SU-DHL-6 (cell line): Measurements from ENCODE around the gene PLPP3.

ENCODE experiments used
- EZH2phosphoT487 ChIP-seq: fragments of 200-600 bp; sonication (generic), shearing (Covaris generic); conservative IDR thresholded peaks from 2 replicates; pipeline ENCODE4 v1.6.1; 2018; ENCODE audit warnings: mild to moderate bottlenecking, antibody characterized with exemption, low read length, moderate library complexity, mixed read lengths
- TF ChIP-seq, protein P1 (sequence below): fragments of 200-600 bp; sonication (generic); IDR thresholded peaks from one replicate; pipeline ENCODE4 v1.5.1; 2017; ENCODE audit warnings: antibody characterized with exemption, mild to moderate bottlenecking, low read length, moderate library complexity; ENCODE audit not compliant: insufficient read depth, poor library complexity, severe bottlenecking

GRCh38 chr1:56511364-56511763, 68.0 kb downstream of the PLPP3 start:
- TF ChIP-seq, protein P1, sequence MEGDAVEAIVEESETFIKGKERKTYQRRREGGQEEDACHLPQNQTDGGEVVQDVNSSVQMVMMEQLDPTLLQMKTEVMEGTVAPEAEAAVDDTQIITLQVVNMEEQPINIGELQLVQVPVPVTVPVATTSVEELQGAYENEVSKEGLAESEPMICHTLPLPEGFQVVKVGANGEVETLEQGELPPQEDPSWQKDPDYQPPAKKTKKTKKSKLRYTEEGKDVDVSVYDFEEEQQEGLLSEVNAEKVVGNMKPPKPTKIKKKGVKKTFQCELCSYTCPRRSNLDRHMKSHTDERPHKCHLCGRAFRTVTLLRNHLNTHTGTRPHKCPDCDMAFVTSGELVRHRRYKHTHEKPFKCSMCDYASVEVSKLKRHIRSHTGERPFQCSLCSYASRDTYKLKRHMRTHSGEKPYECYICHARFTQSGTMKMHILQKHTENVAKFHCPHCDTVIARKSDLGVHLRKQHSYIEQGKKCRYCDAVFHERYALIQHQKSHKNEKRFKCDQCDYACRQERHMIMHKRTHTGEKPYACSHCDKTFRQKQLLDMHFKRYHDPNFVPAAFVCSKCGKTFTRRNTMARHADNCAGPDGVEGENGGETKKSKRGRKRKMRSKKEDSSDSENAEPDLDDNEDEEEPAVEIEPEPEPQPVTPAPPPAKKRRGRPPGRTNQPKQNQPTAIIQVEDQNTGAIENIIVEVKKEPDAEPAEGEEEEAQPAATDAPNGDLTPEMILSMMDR = no peak
- no peak for TF ChIP-seq EZH2phosphoT487
